ENCODE results near the gene ZW10.

ZW10 gene

DNA sequence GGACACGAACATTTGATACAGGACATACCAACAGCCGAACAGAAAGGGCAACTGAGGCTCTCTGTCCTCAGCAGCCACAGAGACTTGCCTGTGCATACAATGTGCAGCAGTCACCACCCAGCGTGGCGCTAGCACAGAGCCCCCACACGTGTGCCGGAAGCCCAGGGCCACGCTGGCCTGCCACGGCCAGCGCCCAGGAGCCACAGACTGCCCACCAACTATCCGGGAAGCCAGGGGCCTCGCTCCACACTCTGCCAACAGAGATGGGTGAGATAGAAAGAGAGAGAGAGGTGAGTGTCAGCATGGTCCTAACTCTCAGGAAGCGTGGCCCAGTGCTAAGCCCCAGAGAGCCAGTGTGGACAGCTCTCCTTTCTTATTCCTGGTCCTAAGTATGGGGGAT is 79.1 kb downstream of the ZW10 start:
- no peak for DNase-seq

DNA sequence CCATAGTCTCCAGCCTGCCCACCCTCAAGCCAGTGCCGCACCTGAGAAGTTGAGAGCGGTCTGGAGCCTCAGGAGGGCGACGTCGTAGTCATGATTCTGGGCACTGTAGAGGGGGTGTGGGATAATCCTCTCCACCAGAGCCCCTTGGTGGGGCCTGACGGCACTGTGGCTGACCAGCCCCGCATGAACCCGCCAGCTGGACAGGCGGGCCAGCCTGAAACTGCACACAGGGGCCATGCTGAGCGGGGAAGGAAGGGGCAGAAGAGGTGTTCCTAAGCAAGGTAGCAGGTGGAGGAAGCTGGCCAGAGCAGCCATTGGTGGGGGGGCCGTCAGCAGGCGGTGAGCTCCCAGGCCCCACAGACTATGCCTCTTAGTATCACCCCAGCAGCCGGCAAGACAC is 80.5 kb downstream of the ZW10 start:
- no peak for DNase-seq

DNA sequence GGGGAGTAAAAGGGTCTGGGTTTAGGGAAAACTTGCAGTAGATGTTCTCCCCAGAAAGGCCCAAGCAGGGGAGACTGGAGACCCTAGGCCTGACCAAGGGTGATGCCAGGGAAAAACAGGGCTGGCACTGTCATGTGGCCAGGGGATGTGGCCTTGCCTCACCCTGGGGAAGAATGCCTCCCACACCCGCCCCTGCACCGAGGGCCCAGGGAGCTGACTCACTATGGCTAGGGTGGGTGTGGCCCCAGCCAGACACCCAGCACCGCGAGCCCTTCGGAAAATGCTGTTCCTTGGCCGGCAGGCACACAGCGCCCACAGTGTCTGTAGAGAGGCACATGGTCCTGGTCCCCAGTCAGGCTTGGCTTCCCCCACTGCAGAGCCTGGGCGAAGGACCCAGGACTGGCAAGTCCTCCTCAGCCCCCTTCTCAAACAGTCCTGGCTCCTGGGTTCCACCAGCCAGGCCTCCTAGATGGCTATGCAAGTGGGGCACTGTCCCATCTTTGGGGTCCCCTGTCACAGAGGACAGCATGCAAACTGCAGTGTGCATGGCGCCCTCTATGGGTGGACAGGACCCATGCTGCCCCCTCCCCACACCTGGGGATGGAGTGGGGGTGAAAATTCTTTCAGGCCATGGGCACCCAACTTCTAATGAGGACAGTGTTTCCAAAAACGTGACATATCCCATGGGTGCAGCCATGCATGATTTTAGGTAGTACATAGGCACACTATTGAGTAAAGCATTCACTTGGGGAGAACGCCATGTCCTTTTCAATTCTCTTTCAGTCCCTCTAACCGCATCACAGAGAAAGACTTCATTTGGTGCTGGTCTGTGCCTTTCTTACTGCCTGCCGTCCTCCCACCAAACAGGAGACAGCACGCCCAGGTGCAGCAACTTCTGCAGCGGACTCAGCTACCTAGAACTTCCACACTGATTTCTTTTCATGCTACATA is 82.6 kb downstream of the ZW10 start:
- DNase-seq = no peak

DNA sequence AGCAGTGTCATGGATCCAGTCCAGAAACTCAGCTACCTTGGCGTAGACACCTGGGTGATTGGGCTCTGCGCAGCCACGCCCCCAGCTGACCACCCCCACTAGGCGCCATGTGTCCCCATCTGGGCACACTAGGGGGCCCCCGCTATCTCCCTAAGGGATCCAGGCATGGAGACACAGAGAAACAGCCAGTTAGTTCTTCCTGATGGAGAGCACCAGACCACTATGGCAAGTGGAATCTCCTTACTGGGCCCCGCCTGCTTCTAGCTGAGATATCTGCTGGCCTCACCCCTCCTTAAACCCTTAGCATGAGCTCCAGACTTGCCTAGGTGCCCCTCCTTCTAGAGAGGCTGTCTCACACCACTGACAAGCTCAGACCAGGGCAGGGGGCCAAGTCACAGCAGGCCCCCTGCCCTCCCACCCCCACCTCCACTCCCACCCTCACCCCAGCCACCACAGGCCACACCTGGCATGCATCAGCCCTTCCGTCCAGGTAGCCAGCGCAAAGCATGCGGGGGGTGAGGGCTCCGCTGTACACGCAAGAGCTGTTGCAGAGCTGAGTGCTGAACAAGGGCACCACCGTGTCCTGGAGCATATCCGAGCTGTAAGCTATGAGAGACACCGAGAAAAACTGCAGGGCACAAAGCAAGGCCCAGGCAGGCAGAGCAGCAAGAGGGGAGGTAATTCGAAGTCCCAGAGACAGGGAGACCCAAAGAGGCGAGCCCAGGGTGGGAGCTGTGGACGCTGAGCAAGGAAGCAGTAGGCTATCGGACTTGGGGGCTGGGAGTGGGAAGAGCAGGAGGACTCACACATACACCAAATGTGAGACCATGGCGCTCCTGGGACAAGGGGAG is 83.5 kb downstream of the ZW10 start:
- no peak for DNase-seq

DNA sequence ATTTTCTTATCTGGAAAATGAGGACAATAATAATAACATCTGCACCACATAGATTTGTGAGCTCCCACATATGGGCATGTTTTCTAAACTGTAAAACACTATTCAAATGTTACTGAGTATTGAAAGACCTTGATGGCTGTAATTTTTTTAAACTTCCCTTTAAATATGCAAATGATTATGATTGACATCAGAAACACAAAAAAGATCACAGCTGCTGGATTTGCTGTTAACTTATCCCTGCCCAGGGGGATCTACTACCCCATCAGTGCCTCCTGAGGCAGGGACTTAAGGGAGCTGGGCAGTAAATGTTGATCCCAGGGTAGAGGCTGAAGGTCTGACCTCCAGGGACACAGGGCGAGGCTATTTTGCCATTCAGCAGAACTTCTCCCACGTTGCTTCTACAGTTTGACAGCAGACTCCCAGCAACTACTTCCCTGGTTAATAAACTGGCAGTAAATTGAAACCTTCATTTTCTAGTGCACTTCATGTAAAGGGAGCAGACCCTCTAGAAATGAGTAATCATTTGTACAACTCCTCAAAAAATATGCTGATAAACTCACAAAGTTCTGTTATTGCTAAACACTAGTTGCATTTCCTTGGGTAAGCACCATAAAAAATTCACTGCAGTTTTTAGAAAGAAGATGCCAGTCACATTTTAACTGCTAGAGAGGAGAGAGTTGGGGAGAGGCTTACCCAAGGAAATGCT is 87.7 kb downstream of the ZW10 start:
- no peak for DNase-seq

DNA sequence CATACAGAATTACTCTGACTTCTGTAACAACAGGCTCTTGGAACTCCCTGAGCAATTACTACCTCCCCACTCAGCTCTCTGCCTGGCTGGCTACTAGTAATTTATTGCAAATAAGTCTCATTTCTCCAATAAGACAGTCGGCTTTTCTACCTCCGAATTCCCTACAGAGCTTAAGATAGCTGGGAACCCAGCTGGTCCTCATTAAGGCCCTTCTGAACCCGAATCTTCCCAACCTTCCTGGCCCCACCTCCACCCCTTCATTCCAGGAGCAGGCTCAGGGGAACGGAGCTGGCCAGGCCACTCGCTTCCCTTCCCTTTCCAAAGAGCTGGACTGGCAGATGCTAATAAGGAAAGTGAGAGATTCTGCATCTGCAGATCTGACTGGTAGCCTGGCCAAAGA is 89.0 kb downstream of the ZW10 start:
- DNase-seq = no peak

DNA sequence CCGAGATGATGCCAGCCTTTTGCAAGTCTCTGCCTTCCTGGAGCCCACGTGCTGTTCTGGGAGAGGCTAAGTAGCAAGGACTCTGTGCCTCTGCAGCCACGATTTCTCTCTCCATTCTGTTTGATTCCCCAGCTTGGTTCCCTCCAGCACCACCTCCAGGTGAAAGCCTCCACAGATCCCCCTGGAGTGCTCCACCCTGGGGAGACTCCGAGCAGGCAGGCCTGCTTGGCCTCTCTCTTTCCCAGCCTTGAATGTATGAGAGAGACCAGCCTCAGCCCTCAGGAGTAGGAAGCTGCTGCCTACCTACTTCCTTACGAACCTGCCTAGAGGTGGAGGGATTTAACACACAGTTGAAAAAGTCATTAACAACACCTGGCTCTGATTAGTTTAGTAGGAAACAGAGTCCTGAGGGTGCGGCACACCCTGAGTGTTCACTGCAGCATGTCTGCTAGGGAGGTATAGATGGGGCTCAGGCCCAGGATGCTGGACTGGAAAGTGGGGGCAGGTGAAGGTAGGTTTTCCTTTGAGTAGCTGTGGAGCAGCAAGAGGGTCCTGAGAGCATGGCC is 89.9 kb downstream of the ZW10 start:
- DNase-seq = no peak
